ENCODE results near the gene ESYT2.

ESYT2 gene

DNA sequence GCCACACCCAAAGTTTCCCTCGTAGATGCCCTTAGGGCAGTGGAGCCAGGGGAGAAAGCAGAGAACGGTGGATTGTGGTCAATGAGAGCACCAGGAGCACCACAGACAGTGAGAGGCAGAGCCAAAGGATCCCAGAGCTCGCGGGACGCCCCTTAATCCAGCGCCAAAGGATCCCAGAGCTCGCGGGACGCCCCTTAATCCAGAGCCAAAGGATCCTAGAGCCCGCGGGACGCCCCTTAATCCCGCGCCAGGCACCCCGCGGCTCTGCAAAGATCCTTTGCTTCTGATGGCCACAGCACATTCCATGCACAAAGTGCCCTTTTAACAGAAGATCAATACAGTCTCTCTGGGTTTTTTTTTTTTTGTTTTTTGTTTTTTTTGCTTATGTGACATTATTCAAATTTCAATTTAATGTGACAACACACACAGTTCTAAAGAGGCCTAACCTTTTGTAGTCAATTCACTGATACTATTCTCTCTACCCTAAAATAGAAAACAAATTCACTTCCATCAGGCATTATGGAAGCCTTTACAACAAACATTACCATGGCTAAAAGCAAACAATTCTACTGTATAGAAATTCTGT is 71.8 kb downstream of the ESYT2 start:
- TF ChIP-seq, protein P1, sequence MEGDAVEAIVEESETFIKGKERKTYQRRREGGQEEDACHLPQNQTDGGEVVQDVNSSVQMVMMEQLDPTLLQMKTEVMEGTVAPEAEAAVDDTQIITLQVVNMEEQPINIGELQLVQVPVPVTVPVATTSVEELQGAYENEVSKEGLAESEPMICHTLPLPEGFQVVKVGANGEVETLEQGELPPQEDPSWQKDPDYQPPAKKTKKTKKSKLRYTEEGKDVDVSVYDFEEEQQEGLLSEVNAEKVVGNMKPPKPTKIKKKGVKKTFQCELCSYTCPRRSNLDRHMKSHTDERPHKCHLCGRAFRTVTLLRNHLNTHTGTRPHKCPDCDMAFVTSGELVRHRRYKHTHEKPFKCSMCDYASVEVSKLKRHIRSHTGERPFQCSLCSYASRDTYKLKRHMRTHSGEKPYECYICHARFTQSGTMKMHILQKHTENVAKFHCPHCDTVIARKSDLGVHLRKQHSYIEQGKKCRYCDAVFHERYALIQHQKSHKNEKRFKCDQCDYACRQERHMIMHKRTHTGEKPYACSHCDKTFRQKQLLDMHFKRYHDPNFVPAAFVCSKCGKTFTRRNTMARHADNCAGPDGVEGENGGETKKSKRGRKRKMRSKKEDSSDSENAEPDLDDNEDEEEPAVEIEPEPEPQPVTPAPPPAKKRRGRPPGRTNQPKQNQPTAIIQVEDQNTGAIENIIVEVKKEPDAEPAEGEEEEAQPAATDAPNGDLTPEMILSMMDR (conservative IDR thresholded peaks at IDR 0.05; ENCODE audit: low read length), result no peak
- H3K4me3 ChIP-seq (ENCODE audit: low read length), result no peak overlapping the region
- no peak for DNase-seq (ENCODE audit: low read depth)

DNA sequence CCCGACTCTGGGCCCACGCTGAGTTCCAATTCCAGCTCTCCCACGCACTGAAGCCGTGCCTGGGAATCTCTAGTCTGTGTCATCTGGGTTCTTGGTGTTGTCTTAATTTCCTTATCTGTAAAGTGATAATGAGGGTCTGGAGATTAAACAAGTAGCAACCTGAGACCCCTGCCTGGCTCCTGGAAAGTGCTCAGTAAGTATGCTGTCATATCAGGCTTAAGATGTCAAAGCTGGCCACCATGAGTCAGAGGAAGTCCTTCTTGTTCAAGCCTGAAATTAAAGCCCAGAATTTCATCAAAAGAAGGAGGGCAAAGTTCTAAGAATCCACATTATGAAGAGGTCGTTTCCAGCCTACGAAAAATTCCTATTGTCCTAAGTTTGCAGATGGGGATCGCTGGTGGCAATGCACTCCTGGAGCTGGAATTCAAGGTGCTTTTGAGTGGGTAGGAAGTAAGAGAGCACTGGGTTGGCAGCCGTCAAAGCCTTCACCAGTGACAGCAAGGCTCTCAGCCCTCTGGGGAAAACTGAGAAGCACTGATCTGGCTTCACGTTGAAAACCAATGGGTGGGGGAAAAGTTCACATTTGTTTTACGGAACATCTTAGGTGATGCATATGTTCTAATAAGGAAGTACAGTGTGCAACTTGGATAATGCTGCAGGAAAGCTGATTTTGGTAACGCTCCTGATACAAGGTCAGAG is 74.4 kb downstream of the ESYT2 start:
- H3K4me3 ChIP-seq (ENCODE audit: low read length), result no peak overlapping the region
- TF ChIP-seq, protein P1 (conservative IDR thresholded peaks at IDR 0.05; ENCODE audit: low read length), result no peak
- no peak for DNase-seq (ENCODE audit: low read depth)

DNA sequence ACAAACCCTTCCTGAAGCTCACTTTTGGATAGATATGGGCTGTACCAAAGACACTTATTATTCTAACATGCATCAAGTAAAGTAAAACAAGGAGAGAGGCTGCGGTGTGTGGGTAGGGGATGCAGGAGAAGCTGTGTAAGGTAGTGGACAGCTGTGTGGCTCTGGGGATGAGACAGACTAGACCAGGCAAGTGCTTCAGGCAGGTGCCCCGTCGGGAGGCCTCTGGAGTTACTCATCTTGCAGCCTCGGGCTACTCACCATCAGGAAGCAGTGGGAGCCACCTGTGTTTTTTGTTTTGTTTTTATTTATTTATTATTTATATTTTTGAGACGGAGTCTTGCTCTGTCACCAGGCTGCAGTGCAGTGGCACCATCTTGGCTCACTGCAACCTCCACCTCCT is 75.4 kb downstream of the ESYT2 start:
- H3K4me3 ChIP-seq (ENCODE audit: low read length), result no peak overlapping the region
- DNase-seq (ENCODE audit: low read depth), result no peak
- TF ChIP-seq, protein P1 (conservative IDR thresholded peaks at IDR 0.05; ENCODE audit: low read length), result no peak

DNA sequence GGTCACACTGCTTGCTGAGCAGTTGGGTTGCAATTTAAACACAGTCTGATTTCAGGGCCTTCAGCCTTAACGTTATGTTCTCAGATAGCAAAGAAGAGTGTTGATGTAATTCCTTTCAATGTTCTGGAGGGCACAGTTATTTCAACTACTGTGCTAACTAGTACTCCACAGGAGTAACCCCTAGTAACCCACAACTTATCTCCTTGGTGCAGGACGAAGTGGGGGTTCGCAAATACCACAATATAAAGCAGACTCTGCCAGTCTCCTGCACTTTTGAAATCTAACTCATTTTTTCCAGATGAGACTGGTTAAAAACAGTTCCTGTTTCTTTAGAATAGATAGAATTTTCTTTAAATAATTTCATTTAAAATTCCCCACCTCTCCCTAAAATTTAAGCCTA is 77.6 kb downstream of the ESYT2 start:
- no peak overlapping the region for H3K4me3 ChIP-seq (ENCODE audit: low read length)
- TF ChIP-seq, protein P1 (conservative IDR thresholded peaks at IDR 0.05; ENCODE audit: low read length), result no peak

DNA sequence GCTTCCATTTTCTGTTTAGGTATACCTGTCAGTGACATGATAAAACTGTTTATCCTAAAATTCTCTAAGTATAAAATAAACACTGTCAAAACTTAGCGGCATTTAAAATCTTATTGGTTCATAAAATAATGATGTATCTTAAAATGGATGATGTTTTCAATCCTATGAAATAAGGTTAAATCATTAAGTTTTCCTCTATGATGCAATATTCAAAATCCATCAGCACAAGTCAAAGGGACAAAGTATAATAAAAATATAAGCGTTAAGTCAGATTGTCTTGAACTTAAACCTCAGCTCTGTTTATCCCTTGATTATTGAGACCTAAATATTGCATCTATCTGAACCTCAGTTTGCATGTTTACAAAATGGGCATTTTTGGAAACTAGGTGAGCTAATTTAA is 78.1 kb downstream of the ESYT2 start:
- TF ChIP-seq, protein P1 (conservative IDR thresholded peaks at IDR 0.05; ENCODE audit: low read length), result no peak
- no peak for DNase-seq (ENCODE audit: low read depth)
- H3K4me3 ChIP-seq (ENCODE audit: low read length), result no peak overlapping the region

More for the DNA sequence above, 77.6 kb downstream of the ESYT2 start:
- no peak for DNase-seq (ENCODE audit: low read depth)

DNA sequence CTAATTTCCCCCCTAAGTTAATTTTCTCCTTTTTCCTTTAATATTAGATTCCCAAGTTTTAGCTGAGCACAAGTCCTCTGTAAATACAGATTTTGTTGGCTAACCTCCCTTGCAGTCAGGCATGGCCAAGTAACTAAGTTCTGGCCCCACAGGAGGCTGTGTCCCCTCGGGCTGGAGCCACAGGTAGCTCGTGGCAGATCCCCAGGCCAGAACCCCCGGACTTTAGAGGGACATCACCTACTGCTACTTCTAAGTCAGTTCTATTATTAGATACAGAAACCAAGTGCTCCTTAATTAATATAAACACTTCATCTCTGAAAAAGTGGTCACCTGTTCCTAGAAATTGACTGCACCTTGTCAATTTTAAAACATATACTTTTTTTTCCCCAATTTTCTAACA is 78.6 kb downstream of the ESYT2 start:
- no peak for DNase-seq (ENCODE audit: low read depth)
- TF ChIP-seq, protein P1 (conservative IDR thresholded peaks at IDR 0.05; ENCODE audit: low read length), result no peak

DNA sequence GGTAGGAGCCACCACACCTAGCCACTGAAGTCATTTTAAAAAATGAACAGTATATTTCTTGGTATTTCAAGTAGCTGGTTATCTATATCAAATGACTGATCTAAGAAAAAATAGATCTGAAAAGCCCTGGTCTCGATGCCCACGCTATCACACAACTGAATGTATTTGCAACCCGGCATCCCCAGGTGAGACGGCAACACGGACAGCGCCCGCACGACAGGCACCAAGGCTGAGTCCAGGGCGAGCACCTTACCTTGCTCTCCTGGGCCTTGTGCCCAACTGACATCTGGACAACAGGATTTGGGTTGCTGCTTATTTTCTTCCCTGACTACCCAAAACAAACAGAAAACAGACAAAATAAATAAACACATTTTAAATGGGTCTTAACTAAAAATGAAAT is 79.9 kb downstream of the ESYT2 start:
- TF ChIP-seq, protein P1 (conservative IDR thresholded peaks at IDR 0.05; ENCODE audit: low read length), result no peak
- no peak for DNase-seq (ENCODE audit: low read depth)

More for the DNA sequence above, 78.6 kb downstream of the ESYT2 start:
- H3K4me3 ChIP-seq (ENCODE audit: low read length), result no peak overlapping the region

More for the DNA sequence above, 79.9 kb downstream of the ESYT2 start:
- H3K4me3 ChIP-seq (ENCODE audit: low read length), result no peak overlapping the region
